GM21619 (cell line): ENCODE data around the gene LMNA.
"Not testable (repeated sequence)": the region's sequence is repeated elsewhere in the genome, so short reads cannot be mapped to it uniquely, and the experiment has no call there.

Source experiments
- ATAC-seq: cut with Tn5 transposase; IDR thresholded peaks from one replicate; pipeline ENCODE4 v1.9.1; 2021; ENCODE audit not compliant: unreplicated experiment

Gene LMNA

GRCh38 chr1:156103521-156103947 is 11.0 kb upstream of the LMNA start:
- ATAC-seq: no peak

GRCh38 chr1:156104065-156104810 is 10.3 kb upstream of the LMNA start:
- ATAC-seq: no peak

GRCh38 chr1:156104861-156105832 is 9.4 kb upstream of the LMNA start:
- ATAC-seq: no peak

GRCh38 chr1:156106624-156107488 is 7.7 kb upstream of the LMNA start:
- ATAC-seq: no peak

GRCh38 chr1:156108057-156108456 is 6.5 kb upstream of the LMNA start:
- ATAC-seq: no peak

- no peak for ATAC-seq
Measured at GRCh38 chr1:156108664-156109241, 5.8 kb upstream of the LMNA start.

GRCh38 chr1:156110252-156110651 is 4.3 kb upstream of the LMNA start:
- no peak for ATAC-seq

GRCh38 chr1:156111355-156111962 is 3.1 kb upstream of the LMNA start:
- ATAC-seq: no peak

- no peak for ATAC-seq
Measured at GRCh38 chr1:156112276-156113137, 2.0 kb upstream of the LMNA start.

GRCh38 chr1:156113282-156113950 is 1.1 kb upstream of the LMNA start:
- no peak for ATAC-seq

GRCh38 chr1:156114919-156115513 is 505 bp downstream of the LMNA start:
- ATAC-seq: no peak

- ATAC-seq: no peak
Measured at GRCh38 chr1:156115514-156116374, 1.2 kb downstream of the LMNA start.

GRCh38 chr1:156116731-156117130 is 2.2 kb downstream of the LMNA start:
- not testable (repeated sequence) for ATAC-seq

- ATAC-seq: no peak
Measured at GRCh38 chr1:156117414-156118176, 3.1 kb downstream of the LMNA start.

GRCh38 chr1:156118177-156118868 is 3.8 kb downstream of the LMNA start:
- no peak for ATAC-seq
